ENCODE data around the gene TBP.
A peak's percentile ranks its signal among the peaks of the same experiment; 100 is the strongest.
"Not testable (repeated sequence)": the region's sequence is repeated elsewhere in the genome, so short reads cannot be mapped to it uniquely, and the experiment has no call there.

Gene TBP

DNA sequence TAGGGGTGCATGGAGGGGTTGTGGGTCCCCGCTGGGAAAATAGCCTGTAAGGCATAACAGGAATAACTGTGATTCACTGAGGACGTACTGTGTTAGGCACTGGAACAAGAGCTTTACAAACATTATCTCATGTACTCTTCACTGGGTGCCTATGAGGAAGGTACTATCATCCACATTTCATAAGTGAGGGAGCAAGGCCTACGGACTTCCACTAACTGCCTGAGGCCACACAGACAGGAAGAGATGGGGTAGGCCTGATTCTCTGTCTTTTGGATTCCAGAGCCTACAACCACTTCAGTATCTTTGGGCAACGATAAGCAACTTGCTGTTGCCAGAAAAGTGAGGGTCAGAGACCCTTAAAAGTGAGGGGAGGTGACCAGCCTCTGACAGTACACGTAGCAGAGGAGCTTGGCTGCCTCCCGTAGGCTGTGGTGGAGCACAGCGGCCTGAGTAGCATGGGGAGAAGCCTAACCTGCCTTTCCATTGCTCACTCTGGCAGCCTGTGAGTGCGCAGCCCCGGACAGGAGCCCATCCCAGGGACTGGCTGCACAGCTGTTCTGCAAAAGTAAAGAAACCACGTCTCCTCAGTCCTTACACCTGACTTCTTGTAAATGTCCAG, 31.5 kb upstream of the TBP start:
- ChIA-PET POLR2A (no interaction called here), CTCF (interaction anchor here (0.9 to 2.5 kb wide), 5 partner anchors 571 to 1628 kb away, joined by 3 to 13 read pairs (median 4); no protein-coding TSS in a partner anchor)
- Histone ChIP-seq H3K27ac (ENCODE audit: insufficient read depth in 1 of 2, low read depth in 1 of 2, low read length in 2 of 2, poor library complexity in 1 of 2, severe bottlenecking in 2 of 2) (no peak overlapping the region), H3K27me3 (replicated peaks in 2 of 5; ENCODE audit: control insufficient read depth in 4 of 5, insufficient read depth in 5 of 5, low read length in 4 of 5) (no peaks in the 10 kb centered on the region), H3K9me3 (ENCODE audit: control extremely low read depth in 1 of 5, control insufficient read depth in 4 of 5, insufficient read depth in 2 of 5, low read depth in 1 of 5, low read length in 4 of 5) (no peaks in the 10 kb centered on the region), H3K36me3 (ENCODE audit: control insufficient read depth in 4 of 4, insufficient read depth in 4 of 4, low read length in 3 of 4) (no peaks in the 10 kb centered on the region), H3K4me1 (ENCODE audit: control extremely low read depth in 1 of 4, control insufficient read depth in 4 of 4, insufficient read depth in 4 of 4, low read length in 3 of 4) (peaks cover 3 to 10% (median 9%) of the 10 kb centered on the region in 4 experiments), H3K4me3 (ENCODE audit: control insufficient read depth in 1 of 7, extremely low read depth in 1 of 7, insufficient read depth in 4 of 7, low read depth in 2 of 7, low read length in 6 of 7) (no peak overlapping the region)
- DNase-seq, result peak in 2 of 3 donors; percentile 34 to 40
- 77% methylated on average over 9 of the region's 10 CpGs for WGBS (ENCODE audit: insufficient coverage)

DNA sequence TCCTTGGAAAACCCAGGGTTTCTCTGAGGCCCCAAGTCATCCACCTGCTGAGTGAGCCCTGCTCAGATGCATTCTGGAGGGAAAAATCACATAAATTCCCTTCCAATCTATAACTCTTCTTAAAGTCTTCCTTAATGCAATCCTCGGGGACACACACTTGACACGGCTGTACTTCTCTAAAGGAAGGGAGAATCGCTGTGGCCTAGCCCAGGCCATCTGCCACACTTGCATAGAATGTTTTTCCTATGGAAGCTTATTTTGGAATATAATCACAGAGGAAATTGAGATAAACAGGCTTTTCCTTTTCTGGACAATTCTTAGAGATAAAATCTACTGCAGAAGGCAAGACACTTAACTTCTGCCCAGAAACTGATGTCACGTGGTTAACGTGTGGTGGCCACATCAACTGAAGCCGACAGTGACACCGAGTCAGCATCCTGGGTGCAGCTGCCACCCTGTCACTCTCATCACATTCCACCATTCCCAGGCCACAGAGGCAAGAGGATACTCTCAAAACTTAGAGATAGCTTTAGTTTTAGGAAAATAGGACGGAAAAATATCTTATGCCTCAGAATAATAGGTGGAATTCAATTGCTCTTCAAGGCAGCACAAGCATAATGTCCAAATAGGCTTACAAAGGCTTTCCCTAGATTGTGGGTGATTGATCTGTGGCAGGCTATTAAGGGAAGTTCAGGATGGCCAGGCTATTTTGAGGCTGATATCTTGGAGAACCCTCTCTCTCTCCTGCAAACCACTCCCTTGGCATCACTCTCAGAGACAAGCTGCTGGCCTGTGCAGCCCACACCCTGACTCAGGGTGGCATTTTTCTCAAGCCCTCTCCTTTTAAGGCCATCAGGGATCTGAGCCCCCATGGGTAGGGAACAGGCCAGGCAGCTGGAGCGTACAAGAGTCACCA, 30.7 kb upstream of the TBP start:
- Histone ChIP-seq H3K27ac (ENCODE audit: insufficient read depth in 1 of 2, low read depth in 1 of 2, low read length in 2 of 2, poor library complexity in 1 of 2, severe bottlenecking in 2 of 2) (no peak overlapping the region), H3K4me3 (ENCODE audit: control insufficient read depth in 1 of 7, extremely low read depth in 1 of 7, insufficient read depth in 4 of 7, low read depth in 2 of 7, low read length in 6 of 7) (no peak overlapping the region), H3K4me1 (ENCODE audit: control extremely low read depth in 1 of 4, control insufficient read depth in 4 of 4, insufficient read depth in 4 of 4, low read length in 3 of 4) (peaks cover 3 to 10% (median 9%) of the 10 kb centered on the region in 4 experiments), H3K36me3 (ENCODE audit: control insufficient read depth in 4 of 4, insufficient read depth in 4 of 4, low read length in 3 of 4) (no peaks in the 10 kb centered on the region), H3K9me3 (ENCODE audit: control extremely low read depth in 1 of 5, control insufficient read depth in 4 of 5, insufficient read depth in 2 of 5, low read depth in 1 of 5, low read length in 4 of 5) (no peaks in the 10 kb centered on the region), H3K27me3 (replicated peaks in 2 of 5; ENCODE audit: control insufficient read depth in 4 of 5, insufficient read depth in 5 of 5, low read length in 4 of 5) (no peaks in the 10 kb centered on the region)
- WGBS (ENCODE audit: insufficient coverage), result 35% methylated on average over 7 of the region's 9 CpGs
- CTCF ChIA-PET, result interaction anchor here (0.8 to 2.5 kb wide), 11 partner anchors 10 to 1631 kb away, joined by 3 to 13 read pairs (median 3); no protein-coding TSS in a partner anchor
- peak in 2 of 3 donors; percentile 12 to 34 for DNase-seq
- POLR2A ChIA-PET, result no interaction called here

DNA sequence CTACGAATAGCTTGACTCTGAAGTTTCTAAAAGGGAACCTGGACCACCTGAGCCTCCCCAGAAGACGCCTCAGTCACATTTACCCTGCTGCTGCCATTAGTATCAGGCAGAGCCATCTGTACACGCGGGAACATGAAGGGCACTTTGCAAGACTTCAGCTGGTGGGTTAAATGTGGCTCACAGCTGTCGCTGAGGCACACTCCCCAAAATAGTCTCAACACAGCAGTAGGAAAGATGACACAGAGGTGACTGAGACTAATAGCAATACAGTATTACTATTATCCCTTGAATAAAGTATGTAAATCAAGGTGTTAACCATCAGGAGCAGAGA, 30.0 kb upstream of the TBP start:
- no peak overlapping the region for H3K4me3 ChIP-seq (ENCODE audit: control insufficient read depth in 1 of 7, extremely low read depth in 1 of 7, insufficient read depth in 4 of 7, low read depth in 2 of 7, low read length in 6 of 7)
- no peak overlapping the region for H3K27ac ChIP-seq (ENCODE audit: insufficient read depth in 1 of 2, low read depth in 1 of 2, low read length in 2 of 2, poor library complexity in 1 of 2, severe bottlenecking in 2 of 2)
- peaks cover 3 to 10% (median 9%) of the 10 kb centered on the region in 4 experiments for H3K4me1 ChIP-seq (ENCODE audit: control extremely low read depth in 1 of 4, control insufficient read depth in 4 of 4, insufficient read depth in 4 of 4, low read length in 3 of 4)
- ChIA-PET POLR2A (no interaction called here), CTCF (interaction anchor here (0.9 to 2.5 kb wide), 9 partner anchors 16 to 1632 kb away, joined by 3 to 13 read pairs (median 3); no protein-coding TSS in a partner anchor)
- no peaks in the 10 kb centered on the region for H3K9me3 ChIP-seq (ENCODE audit: control extremely low read depth in 1 of 5, control insufficient read depth in 4 of 5, insufficient read depth in 2 of 5, low read depth in 1 of 5, low read length in 4 of 5)
- WGBS (ENCODE audit: insufficient coverage), result 77% methylated on average over 4 of the region's 5 CpGs
- no peaks in the 10 kb centered on the region for H3K36me3 ChIP-seq (ENCODE audit: control insufficient read depth in 4 of 4, insufficient read depth in 4 of 4, low read length in 3 of 4)
- DNase-seq, result peak in 2 of 3 donors; percentile 62 to 77
- no peaks in the 10 kb centered on the region for H3K27me3 ChIP-seq (replicated peaks in 2 of 5; ENCODE audit: control insufficient read depth in 4 of 5, insufficient read depth in 5 of 5, low read length in 4 of 5)

DNA sequence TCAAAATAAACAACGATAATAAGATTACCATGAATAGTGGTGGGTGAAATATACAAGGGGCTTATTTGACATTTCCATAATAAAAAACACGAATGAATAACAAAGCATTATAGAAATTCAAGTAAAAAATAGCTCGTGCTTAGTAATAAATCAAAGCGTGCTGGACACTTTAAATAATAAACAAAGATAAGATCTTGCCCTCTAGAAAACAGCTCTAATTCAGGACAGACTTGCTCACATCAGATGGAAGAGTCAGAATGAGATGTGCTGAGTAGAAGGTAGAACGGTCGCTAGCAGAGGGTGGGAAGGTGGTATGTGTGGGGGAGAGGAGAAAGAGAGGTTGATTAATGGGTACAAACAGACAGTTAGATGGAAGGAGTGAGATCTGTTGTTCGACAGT, 28.4 kb upstream of the TBP start:
- H3K36me3 ChIP-seq (ENCODE audit: control insufficient read depth in 4 of 4, insufficient read depth in 4 of 4, low read length in 3 of 4), result no peaks in the 10 kb centered on the region
- WGBS (ENCODE audit: insufficient coverage), result 100% methylated on average over 2 of the region's 7 CpGs
- no peak overlapping the region for H3K27ac ChIP-seq (ENCODE audit: insufficient read depth in 1 of 2, low read depth in 1 of 2, low read length in 2 of 2, poor library complexity in 1 of 2, severe bottlenecking in 2 of 2)
- no peak for DNase-seq
- no peak overlapping the region for H3K4me3 ChIP-seq (ENCODE audit: control insufficient read depth in 1 of 7, extremely low read depth in 1 of 7, insufficient read depth in 4 of 7, low read depth in 2 of 7, low read length in 6 of 7)
- H3K27me3 ChIP-seq (replicated peaks in 2 of 5; ENCODE audit: control insufficient read depth in 4 of 5, insufficient read depth in 5 of 5, low read length in 4 of 5), result no peaks in the 10 kb centered on the region
- ChIA-PET POLR2A (no interaction called here), CTCF (interaction anchor here (0.7 to 3.8 kb wide), 4 partner anchors 8 to 695 kb away, joined by 3 to 14 read pairs (median 4); no protein-coding TSS in a partner anchor)
- H3K9me3 ChIP-seq (ENCODE audit: control extremely low read depth in 1 of 5, control insufficient read depth in 4 of 5, insufficient read depth in 2 of 5, low read depth in 1 of 5, low read length in 4 of 5), result no peaks in the 10 kb centered on the region
- H3K4me1 ChIP-seq (ENCODE audit: control extremely low read depth in 1 of 4, control insufficient read depth in 4 of 4, insufficient read depth in 4 of 4, low read length in 3 of 4), result peaks cover 3 to 10% (median 9%) of the 10 kb centered on the region in 4 experiments

DNA sequence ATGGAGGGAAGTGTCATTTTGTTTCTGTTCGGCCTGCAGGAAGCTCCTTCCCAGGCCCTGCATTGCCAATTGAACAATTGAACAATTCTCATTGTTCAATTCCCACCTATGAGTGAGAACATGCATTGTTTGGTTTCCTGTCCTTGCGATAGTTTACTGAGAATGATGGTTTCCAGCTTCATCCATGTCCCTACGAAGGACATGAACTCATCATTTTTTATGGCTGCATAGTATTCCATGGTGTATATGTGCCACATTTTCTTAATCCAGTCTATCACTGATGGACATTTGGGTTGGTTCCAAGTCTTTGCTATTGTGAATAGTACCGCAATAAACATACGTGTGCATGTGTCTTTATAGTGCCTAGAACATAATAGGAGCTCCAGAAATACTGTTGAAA, 26.2 kb upstream of the TBP start:
- H3K27ac ChIP-seq (ENCODE audit: insufficient read depth in 1 of 2, low read depth in 1 of 2, low read length in 2 of 2, poor library complexity in 1 of 2, severe bottlenecking in 2 of 2); H3K36me3 ChIP-seq (ENCODE audit: control insufficient read depth in 4 of 4, insufficient read depth in 4 of 4, low read length in 3 of 4); DNase-seq; H3K27me3 ChIP-seq (replicated peaks in 2 of 5; ENCODE audit: control insufficient read depth in 4 of 5, insufficient read depth in 5 of 5, low read length in 4 of 5); POLR2A ChIA-PET; H3K4me3 ChIP-seq (ENCODE audit: control insufficient read depth in 1 of 7, extremely low read depth in 1 of 7, insufficient read depth in 4 of 7, low read depth in 2 of 7, low read length in 6 of 7); H3K4me1 ChIP-seq (ENCODE audit: control extremely low read depth in 1 of 4, control insufficient read depth in 4 of 4, insufficient read depth in 4 of 4, low read length in 3 of 4); H3K9me3 ChIP-seq (ENCODE audit: control extremely low read depth in 1 of 5, control insufficient read depth in 4 of 5, insufficient read depth in 2 of 5, low read depth in 1 of 5, low read length in 4 of 5): not testable (repeated sequence)
- WGBS (ENCODE audit: insufficient coverage), result no CpG with 5 or more reads among the region's 5 CpGs
- CTCF ChIA-PET, result interaction anchor here (1.0 to 3.8 kb wide), 5 partner anchors 11 to 725 kb away, joined by 3 to 22 read pairs (median 6); no protein-coding TSS in a partner anchor

DNA sequence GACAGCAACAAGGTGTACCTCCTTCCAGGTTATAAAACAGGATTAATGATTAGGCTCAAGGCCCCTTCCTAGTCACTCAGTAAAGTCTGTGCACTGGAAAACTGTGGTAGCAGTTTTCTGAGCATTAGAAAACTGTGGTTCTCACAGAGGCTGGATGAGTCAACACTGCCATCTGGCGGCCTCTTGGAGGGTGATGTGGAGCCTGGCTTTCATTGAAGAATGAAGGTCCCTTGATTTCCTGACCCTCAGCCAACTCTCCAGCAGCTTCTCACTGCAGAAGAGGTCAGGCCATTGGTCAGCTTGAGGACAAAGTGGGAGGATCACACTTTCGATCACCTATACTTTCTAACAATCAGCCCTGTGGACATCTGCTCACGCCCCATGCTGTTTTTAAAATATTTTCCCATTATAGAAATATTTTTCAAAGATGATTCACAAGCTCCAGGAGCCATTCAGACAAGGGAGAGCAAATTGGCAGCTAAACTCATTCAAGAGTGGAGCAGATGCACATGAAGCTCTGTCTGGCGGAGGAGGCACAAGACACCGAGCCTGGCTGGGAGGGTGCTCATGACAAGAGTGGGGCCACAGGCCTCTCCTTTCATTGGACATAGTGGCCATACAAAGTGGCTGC, 24.2 kb upstream of the TBP start:
- no peaks in the 10 kb centered on the region for H3K9me3 ChIP-seq (ENCODE audit: control extremely low read depth in 1 of 5, control insufficient read depth in 4 of 5, insufficient read depth in 2 of 5, low read depth in 1 of 5, low read length in 4 of 5)
- no peaks in the 10 kb centered on the region for H3K4me1 ChIP-seq (ENCODE audit: control extremely low read depth in 1 of 4, control insufficient read depth in 4 of 4, insufficient read depth in 4 of 4, low read length in 3 of 4)
- POLR2A ChIA-PET, result no interaction called here
- H3K27ac ChIP-seq (ENCODE audit: insufficient read depth in 1 of 2, low read depth in 1 of 2, low read length in 2 of 2, poor library complexity in 1 of 2, severe bottlenecking in 2 of 2), result no peak overlapping the region
- WGBS (ENCODE audit: insufficient coverage), result 62% methylated on average over 4 of the region's 5 CpGs
- CTCF ChIA-PET, result interaction anchor here (0.6 to 3.7 kb wide), 28 partner anchors 9 to 1637 kb away, joined by 3 to 22 read pairs (median 6); partner anchors contain the start of genes PDCD2 and PSMB1
- DNase-seq, result peak; percentile 57 to 76 (median 65)
- peaks cover 2 to 18% (median 9%) of the 10 kb centered on the region in 4 experiments for H3K36me3 ChIP-seq (ENCODE audit: control insufficient read depth in 4 of 4, insufficient read depth in 4 of 4, low read length in 3 of 4)
- H3K4me3 ChIP-seq (ENCODE audit: control insufficient read depth in 1 of 7, extremely low read depth in 1 of 7, insufficient read depth in 4 of 7, low read depth in 2 of 7, low read length in 6 of 7), result no peak overlapping the region
- H3K27me3 ChIP-seq (replicated peaks in 2 of 5; ENCODE audit: control insufficient read depth in 4 of 5, insufficient read depth in 5 of 5, low read length in 4 of 5), result no peaks in the 10 kb centered on the region
